GM23338 (cell line): ENCODE data around the gene FBXW4.

ENCODE experiments used
- EZH2 ChIP-seq: fragments of 200-600 bp; sonication (generic); IDR thresholded peaks from one replicate; pipeline ENCODE4 v1.8.0; 2017; ENCODE audit warnings: antibody characterized with exemption, mild to moderate bottlenecking, low read depth; ENCODE audit not compliant: unreplicated experiment
- EZH2phosphoT487 ChIP-seq: fragments of 200-600 bp; sonication (generic); IDR thresholded peaks from one replicate; pipeline ENCODE4 v1.8.1; 2018; ENCODE audit warnings: antibody characterized with exemption; ENCODE audit not compliant: unreplicated experiment
- JUNB ChIP-seq: IDR thresholded peaks from one replicate; pipeline ENCODE4 v1.6.1; 2016; ENCODE audit warnings: antibody characterized with exemption; ENCODE audit not compliant: unreplicated experiment
- POLR2AphosphoS5 ChIP-seq: IDR thresholded peaks from 2 replicates; pipeline ENCODE4 v1.6.1; 2016; ENCODE audit warnings: antibody characterized with exemption, low read depth
- TF ChIP-seq, protein P1 (sequence below), 2 experiments: fragments of 200-600 bp in 1 of 2; sonication (generic) in 1 of 2; conservative IDR thresholded peaks; 2 replicates each; pipeline versions ENCODE4 v1.5.1 to v1.6.1; 2016 to 2017; ENCODE audit warnings: antibody characterized with exemption in 2 of 2, low read depth in 2 of 2, mild to moderate bottlenecking in 2 of 2, moderate library complexity in 1 of 2
- TF ChIP-seq, protein P2 (sequence below): IDR thresholded peaks from one replicate; pipeline ENCODE4 v1.6.1; 2018; ENCODE audit warnings: antibody characterized with exemption; ENCODE audit not compliant: unreplicated experiment

DNA sequence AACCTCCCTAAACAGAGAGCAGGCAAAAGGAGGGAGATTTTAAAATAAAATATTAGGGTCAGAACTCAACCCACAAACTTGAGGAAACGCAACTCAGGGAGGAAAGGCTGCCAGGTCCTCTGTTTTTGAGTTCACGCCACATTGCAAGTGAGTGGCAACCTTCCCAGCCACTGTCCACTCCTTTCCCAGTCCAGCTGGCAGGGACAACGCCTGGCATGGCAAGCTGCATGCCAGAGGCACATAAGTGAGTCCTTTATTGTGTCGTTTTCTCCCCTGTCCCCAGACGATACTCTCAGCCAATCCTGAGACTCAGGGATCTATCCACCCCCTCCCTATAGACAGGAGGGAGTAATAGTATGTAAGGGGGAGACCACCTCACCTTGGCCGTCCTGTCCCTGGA lies 22.4 kb downstream of the FBXW4 start:
- TF ChIP-seq, protein P1, sequence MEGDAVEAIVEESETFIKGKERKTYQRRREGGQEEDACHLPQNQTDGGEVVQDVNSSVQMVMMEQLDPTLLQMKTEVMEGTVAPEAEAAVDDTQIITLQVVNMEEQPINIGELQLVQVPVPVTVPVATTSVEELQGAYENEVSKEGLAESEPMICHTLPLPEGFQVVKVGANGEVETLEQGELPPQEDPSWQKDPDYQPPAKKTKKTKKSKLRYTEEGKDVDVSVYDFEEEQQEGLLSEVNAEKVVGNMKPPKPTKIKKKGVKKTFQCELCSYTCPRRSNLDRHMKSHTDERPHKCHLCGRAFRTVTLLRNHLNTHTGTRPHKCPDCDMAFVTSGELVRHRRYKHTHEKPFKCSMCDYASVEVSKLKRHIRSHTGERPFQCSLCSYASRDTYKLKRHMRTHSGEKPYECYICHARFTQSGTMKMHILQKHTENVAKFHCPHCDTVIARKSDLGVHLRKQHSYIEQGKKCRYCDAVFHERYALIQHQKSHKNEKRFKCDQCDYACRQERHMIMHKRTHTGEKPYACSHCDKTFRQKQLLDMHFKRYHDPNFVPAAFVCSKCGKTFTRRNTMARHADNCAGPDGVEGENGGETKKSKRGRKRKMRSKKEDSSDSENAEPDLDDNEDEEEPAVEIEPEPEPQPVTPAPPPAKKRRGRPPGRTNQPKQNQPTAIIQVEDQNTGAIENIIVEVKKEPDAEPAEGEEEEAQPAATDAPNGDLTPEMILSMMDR (conservative IDR thresholded peaks at IDR 0.05; ENCODE audit: low read depth in 2 of 2): no peak
- TF ChIP-seq JUNB (no peak), EZH2 (no peak), POLR2AphosphoS5 (no peak), EZH2phosphoT487 (no peak)
- TF ChIP-seq, protein P2, sequence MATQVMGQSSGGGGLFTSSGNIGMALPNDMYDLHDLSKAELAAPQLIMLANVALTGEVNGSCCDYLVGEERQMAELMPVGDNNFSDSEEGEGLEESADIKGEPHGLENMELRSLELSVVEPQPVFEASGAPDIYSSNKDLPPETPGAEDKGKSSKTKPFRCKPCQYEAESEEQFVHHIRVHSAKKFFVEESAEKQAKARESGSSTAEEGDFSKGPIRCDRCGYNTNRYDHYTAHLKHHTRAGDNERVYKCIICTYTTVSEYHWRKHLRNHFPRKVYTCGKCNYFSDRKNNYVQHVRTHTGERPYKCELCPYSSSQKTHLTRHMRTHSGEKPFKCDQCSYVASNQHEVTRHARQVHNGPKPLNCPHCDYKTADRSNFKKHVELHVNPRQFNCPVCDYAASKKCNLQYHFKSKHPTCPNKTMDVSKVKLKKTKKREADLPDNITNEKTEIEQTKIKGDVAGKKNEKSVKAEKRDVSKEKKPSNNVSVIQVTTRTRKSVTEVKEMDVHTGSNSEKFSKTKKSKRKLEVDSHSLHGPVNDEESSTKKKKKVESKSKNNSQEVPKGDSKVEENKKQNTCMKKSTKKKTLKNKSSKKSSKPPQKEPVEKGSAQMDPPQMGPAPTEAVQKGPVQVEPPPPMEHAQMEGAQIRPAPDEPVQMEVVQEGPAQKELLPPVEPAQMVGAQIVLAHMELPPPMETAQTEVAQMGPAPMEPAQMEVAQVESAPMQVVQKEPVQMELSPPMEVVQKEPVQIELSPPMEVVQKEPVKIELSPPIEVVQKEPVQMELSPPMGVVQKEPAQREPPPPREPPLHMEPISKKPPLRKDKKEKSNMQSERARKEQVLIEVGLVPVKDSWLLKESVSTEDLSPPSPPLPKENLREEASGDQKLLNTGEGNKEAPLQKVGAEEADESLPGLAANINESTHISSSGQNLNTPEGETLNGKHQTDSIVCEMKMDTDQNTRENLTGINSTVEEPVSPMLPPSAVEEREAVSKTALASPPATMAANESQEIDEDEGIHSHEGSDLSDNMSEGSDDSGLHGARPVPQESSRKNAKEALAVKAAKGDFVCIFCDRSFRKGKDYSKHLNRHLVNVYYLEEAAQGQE: no peak
